Stimulated activated CD8-positive, alpha-beta memory T cell treated with anti-CD3 and anti-CD28 coated beads, Interleukin-7, amount 100 ng/mL, for 4 hours (primary cell): ENCODE data around the gene ETV6.
"Not testable (repeated sequence)": the region's sequence is repeated elsewhere in the genome, so short reads cannot be mapped to it uniquely, and the experiment has no call there.

Experiments
- DNase-seq, 2 donors: peaks; one replicate each; pipeline ENCODE4 v3.0.0-alpha.2; 2020; ENCODE audit warnings: low read depth in 2 of 2

The ETV6 gene

DNA sequence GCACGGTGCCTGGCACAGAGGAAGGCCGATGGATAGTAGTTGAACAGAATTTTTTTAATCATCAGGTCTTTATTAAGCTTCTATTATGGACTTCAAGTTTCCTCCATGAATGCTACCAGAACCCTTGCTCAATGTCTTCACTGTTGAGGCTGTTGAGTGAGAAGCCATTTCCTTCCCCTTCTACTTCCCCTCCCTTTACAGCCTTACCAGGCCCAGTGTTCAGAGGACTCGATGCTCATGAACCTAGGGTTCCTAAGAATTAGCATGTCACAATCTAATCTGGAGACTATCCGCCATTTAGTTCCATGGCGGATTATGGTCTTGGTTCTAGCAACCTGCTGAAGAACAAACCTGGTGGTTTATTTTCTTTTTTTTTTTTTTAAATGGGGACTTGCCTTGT is 17.7 kb downstream of the ETV6 start:
- no peak for DNase-seq

DNA sequence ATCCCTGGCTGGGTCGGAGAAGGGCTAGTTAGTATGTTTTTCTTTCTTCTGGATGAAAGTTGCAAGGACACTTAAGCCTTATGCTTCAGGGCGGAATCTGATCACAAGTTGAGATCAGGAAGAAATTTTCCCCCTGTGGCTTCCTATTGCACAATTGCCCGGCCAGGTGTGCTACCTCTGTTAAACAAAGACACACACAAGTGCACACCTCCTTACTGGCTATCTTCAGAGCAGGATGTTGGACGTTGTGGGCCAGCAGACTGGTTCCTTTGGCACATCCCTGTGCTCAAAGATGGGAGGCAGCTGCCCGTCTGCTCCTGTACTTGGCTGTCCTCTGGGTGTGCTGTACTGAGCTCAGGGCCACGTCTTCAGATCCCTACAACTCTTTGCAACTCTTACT is 19.1 kb downstream of the ETV6 start:
- DNase-seq: no peak

DNA sequence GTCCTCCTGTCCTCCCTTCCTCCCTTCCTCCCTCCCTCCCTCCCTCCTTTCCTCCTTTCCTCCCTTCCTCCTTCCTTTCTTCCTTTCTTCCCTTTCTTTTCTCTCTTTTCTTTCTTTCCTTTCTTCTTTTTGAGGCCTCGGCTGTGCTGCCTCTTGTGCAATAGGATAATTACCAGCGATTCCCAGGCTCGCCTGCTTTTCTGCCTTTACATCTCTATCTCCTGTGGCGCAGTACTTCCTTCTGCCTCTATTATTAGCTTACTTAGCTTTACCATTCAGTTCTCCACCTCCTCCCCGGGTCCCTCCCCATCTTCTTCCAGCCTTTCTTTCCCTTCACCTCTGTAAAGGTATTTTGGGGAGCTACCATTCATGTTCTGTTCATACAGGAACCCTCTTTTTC is 19.9 kb downstream of the ETV6 start:
- DNase-seq: no peak

DNA sequence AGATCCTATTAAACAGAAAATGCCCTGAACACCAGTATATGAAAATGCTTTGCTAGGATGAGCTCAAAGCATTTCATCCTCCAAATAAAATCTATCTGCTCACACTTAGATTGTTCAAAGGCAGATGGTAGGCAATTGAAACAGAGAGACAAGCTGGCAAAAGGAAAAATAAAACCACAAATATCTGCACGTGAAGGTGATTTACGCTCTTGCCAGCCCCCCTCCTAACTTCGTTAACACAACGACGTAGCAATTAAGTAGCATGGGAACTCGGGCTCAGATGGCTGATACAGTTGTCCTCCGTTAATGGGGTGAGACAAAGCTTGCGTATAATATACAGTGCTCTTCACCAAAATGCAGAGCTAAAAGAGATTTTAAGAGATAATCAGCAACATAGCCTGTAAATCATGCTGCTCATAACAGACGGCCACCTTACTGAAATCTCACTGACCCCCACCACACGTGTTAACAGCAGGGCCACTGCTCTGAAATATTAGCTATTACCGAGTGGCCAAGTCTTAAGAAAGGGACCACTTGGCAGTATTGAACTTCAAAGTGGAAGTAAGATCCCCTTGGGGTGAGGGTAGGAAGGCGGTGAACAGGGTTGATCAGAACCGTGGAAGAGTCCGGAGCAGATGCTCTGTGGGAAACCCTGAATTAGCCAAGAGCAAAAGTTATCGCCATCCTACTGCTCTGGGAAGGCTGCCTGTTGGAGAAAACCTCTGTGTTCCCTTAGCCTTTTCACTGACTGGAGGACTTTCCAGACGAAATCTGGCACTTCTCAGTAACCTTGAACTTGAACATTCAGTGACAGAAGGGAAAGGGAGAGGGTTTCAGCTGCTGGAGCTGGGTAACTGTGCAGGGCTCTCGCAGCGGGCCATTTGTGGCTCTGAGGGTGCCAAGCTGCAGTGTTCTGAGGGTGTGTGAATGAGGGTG is 23.1 kb downstream of the ETV6 start:
- no peak for DNase-seq

DNA sequence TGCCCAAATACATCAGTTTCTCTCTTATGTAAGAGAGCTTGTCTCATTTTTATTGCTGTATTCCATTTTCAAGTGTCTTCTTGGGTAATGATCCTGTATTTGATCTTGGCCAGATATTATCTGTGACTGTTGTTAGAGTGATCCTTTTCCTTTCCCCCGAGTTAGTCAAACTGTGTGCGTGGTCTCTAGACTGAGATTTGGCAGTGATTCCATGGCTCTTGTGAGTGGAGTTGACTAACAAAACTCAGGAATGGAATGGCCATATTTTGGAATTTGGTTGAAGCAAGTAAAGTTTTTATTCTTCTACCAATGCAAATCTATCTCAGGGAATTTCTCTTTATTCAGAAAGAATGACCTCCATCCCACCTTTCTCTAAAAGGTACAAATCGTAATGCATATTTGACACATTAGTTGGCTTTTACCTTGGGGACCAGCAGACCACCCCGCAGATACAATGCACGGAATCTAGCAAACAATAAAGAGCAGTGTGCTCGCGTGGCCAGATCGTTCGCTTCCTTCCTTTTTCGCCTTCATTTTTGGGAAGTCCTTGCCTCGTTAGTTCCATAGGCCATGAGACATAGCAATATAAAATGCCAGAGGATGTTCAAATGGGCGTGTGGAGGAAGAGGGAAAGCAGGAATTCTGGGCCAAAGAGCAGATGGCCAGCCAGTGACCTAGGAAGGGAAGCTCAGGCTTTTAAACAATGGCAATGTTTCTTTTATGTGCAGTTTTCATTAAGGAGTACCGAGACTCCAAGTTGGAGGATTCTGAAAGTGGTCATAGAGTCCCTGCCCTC is 24.4 kb downstream of the ETV6 start:
- DNase-seq: no peak

DNA sequence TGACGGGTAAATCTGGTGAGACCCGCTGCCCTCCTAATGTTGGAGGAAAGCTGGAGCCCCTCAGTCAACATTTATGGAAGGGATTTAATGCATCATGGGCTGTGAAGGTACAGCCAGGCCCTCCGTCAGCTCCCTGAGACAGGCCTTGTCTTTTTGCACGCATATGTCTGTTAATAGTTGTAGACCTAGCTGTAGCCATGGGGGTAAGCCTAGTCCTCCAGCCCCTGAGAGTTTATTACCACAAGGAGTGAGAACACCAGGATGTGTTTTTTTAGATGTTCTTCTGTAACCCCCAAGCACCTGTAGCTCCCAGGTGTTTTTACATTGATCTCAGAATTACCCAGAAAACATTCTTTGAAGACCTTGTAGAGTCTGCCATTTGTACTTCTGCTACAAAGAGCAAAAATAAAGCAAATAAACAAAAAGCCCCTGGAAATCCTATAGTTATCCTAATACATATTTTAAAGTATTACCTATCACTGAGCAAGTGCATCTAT is 25.5 kb downstream of the ETV6 start:
- DNase-seq: no peak

DNA sequence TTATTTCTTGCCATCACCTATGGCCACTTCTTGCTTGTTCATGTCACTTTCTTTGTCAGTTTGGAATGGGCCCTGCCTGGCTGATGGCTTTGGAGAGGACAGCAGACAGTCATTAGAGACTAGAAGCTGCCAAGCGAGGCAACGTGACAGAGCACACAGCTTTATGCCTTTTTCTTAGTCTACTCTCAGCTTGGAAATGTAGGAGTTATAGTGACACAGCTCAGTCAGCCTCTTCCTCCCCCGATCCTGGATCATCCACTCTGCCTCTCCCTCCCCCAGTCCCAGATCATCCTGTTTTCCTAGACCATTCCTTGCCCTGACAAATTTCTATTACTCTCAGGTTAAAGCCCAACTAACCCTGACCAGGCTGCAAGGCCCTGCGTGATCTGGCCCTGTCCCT is 26.6 kb downstream of the ETV6 start:
- DNase-seq: no peak

DNA sequence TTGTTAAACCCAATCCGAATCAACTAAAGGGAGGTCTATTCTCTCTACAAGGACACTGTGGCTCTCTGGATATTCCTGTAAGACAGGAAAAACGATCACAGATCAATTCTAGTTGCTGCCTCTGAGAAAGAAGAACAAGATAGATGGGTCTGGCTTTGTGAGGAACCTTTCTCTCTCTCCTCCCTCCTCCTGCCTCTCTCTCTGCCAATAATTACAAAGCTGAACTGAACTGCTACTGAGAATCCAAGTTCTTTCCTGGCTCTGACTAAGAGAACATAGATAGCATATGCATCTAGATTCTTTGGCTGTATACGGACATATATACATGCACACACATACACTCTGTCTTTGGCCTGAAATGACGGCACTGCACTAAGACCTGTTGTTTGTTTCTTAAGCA is 27.6 kb downstream of the ETV6 start:
- no peak for DNase-seq

DNA sequence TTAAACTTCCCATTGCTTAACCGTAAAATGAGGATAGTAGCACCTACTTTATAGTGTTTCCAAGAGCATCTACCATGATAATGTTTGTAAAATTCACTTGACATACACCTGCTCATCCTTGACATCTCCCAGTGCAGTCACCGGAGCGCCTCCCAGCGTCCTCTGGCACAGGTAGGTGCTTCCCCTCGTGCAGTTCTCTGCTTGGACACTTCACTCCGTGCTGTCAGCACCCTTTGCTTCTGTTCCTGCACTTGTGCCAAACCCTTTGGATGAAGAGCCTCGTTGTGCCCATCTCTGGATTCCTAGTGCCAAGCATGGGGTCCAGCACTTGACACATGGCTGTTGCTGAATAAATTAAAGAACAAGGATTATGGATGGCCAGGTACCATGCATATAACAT is 28.3 kb downstream of the ETV6 start:
- no peak for DNase-seq

DNA sequence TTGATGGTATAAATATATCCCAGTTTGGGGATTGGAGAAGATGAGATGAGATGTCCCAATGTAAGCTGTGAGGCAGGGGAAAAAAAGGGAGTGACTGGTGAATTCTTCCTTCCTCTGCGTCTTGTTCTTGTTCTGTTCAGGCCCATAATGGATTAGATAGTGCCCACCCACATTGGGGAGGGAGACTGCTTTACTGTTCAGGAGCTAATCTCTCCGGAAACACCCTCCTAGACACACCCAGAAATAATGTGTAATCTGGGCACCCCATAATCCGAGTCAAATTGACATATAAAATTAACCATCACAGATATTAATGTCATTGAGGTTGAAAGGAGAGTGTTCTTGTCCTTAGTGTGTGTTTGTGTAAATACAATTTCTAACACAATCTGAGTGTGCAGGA is 29.3 kb downstream of the ETV6 start:
- no peak for DNase-seq

DNA sequence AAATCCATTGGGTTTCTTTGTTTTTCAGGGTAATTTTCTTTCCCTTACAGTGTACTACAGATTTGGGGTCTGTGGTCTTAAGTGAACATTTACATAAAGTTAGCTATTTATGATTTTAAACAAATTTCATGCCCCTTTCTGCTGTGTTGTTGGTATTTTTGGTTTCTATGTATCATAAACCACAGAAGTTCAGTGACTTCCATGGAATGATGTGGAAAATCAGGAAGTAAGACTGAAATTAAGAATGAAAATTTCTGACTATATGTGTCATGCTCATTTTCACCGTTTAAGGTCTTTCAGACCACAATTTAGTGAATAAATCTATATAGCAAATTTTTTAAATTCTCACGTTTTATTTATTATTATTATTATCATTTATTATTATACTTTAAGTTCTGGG is 31.7 kb downstream of the ETV6 start:
- no peak for DNase-seq

DNA sequence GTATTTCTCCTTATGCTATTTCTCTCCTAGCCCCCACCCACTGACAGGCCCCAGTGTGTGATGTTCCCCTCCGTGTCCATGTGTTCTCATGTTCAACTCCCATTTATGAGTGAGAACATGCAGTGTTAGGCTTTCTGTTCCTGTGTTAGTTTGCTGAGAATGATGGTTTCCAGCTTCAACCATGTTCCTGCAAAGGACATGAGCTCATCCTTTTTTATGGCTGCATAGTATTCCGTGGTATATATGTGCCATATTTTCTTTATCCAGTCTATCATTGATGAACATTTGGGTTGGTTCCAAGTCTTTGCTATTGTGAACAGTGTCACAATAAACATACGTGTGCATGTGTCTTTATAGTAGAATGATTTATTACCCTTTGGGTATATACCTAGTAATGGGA is 32.2 kb downstream of the ETV6 start:
- not testable (repeated sequence) for DNase-seq

DNA sequence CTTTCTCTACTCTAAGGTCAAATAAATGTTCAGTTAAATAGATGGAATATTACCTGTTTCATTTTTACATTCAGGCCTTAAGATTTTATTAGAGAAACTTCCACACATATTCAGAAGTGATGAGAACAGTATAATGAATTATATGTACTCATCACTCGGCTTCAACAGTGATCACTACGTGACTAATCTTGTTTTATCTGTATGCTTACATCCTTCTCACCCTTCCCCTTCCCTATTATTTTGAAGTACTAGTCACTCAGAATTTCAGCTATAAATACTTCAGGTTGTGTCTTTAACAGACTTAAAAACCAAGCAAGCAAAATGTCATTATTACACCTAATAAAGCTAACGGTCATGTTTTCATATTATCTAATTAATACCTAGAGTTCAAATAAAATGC is 34.9 kb downstream of the ETV6 start:
- no peak for DNase-seq

DNA sequence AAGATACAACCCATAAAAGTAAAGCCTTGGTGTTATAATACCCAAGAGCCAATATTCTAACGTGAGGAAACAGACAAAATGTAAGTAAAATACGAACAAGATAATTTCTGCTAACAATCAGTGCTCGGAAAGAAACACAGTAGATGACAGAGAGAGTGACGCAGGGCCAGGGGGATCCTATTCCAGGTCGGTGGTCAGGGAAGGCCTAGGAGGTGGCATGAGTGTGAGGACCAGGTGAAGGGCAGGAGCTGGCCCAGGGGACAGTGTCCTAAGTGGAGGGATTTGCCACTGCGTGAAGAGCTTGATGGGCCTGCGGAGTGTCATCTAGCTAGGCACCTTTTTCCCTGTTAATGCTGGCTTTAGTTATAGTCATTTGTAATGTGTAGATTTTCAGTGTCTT is 35.3 kb downstream of the ETV6 start:
- no peak for DNase-seq

DNA sequence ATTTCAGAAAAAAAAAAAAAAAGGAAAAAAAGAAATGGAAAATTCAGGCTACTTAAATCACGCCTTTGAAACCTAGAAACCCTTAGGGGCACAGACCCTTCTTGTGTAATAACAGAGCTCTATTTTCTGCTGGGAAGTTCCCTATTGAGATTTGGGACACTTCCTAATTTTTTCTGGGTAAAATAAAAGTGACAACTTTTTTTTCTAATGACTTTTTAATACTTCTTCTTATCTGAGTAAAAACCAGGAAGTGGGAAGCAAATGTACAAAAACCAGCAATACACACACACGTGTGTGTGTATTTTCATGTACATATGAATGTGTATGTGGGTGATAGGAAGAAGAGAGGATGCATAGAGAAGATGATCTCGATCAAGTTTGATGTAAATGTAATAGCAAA is 35.8 kb downstream of the ETV6 start:
- DNase-seq: no peak

DNA sequence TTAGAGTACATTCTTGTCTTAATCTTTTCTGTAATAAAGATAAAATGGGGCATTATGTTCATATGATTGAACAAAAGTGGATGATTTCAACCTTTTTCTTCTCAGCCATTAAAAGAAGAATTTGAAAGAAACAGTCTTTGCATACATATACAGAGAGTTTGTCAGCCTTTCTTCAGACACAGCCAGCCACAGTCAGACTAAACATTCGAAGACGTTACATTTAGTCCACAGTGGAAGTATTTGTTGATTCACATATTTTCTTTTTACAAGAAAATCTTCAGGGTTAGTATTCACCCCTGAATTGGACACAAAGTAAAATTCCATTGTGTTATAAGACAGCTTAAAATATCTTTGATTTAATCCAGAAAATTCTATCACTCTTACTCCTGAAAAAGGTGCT is 36.2 kb downstream of the ETV6 start:
- DNase-seq: no peak

DNA sequence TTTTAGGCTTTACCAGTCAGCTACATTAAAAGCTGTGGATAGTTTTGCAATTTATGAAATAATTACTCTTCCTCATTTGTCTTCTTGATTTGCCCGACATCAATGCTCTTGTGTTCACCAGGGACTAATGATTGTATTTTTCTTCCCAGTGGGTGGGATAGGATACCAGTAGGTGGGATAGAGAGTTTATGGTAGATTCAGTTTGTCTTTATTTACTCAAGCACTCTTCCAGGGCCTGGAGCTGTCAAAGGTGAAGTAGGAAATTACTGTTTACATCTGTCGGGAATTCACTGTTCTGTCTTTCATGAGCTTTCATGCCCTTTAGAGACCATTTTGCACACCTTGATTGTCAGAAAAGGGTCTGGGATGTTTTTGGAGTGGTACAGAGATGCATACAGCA is 36.6 kb downstream of the ETV6 start:
- DNase-seq: no peak

DNA sequence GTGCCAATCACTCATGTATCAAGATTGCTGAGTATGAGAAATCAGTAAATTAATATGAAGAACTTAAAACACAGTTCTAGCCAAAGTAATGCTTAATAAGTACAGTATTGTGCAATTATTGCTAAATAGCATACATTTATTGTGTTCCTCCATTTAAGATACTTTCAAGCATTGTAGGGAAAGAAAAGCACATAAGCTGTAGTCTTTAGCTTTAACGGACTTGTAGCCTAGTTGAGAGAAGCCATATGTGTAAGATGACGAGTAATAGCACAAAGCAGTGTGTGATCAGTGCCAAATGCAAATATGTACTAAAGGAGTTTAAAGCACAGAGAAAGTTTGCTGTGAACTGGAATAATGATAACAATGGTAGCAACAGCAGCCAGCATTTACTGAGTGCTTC is 38.1 kb downstream of the ETV6 start:
- DNase-seq: no peak

DNA sequence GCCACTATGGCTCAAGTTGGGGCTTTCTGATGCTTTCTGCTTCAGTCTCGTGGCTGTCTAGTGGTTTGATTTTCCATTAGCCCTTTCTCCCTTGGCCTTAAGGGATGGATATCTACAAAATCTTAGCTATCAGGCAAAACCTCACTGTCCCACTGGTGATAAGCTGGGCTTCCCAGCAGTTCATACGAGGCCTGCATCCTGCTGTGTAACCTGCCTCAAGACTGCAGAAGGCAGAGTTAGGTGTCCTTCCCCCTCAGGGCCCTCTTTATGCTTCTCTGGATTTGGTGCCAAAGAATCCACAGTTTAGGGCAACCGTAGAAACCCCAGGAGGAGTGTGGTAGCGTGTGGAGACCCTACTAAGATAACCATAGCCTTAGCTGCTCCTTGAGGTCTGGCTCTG is 38.9 kb downstream of the ETV6 start:
- no peak for DNase-seq

DNA sequence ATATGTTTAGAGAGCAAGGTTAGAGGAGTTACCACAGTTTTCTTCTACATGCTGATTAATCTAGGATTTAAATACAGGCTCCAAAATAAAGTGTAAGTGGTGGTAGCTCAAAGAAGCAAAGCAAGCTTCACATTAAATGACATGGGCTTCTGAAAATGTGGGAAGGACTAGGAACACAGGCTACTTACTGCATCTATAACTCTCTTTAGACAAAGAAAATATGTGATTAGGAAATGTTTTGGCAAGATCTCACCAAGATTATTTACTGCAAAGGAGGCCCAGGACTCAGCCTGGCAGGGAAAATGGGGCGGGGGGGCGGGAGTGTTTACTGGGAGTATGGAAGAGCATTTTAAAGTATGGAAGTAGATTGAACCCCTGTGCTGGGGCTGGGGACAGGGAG is 39.4 kb downstream of the ETV6 start:
- no peak for DNase-seq

DNA sequence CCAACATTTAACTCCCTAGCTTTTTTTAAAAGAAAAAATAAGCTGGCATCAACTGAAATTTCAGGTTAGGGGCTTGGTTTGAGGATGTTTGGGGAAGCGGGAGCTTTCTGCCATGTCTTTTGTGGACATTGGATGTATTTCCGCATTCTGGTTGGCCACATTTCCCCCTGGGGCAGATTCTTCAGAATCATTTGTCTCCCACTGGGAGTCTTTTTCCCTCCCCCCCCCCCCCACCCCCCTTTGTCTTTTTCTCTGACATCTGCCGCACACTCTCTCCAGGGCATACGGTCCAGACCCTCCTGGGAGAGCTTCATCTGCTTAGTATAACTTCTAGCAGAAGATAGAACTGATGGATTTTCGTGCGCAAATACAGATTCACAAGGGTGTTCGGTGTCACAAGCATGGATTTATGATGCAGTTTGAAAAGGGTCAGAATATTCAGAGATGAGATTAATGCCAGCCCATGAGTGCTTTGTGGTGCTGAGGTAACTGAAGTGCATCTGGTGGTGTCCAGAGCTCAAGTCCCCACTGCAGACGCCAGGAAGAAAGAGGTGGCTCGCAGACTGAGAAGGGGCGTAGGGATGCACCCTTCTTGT is 40.2 kb downstream of the ETV6 start:
- DNase-seq: no peak

DNA sequence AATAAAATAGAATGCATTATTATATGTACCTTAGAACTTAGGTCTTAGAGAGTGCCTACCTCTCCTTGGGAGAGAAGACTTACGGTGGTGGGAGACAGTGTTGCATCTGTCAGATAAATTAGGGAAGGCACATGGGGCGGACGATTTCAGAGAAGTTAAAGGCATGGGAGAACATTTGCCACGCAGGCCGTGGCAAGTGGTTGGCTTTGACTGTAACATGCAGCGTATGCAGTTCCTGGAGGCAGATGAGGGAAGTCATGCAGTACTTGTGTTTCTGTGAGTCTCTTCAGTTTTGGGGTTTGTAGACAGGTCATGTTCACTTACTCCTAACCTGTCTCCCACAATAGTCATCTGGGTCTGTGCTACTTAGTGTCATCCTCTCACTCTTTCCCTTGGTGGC is 43.6 kb downstream of the ETV6 start:
- DNase-seq: no peak

DNA sequence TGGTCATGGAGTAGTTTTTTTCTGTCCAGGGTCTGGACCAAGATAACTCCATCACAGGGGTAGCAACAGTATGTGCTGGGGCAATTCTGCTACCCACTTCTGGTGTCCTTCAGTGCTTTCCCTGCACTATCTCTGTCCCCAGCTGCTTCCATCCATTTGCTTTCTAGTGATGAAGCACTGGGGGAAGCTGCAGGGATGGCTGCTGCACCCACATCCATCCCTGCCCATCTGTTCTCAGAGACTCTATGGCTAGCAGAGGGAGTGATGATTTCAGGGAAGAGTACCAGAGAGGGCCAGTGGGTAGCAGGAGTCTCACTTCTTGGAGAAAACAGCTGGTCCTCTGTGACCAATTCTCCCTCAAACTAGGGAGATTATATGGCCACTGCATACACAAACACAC is 44.1 kb downstream of the ETV6 start:
- no peak for DNase-seq
